SK-N-MC (cell line): ENCODE results near the gene NSD1.

Experiments used
- EZH2 ChIP-seq: fragments of 200-600 bp; sonication (generic); IDR thresholded peaks from one replicate; pipeline ENCODE4 v1.6.1; 2017; ENCODE audit warnings: antibody characterized with exemption
- FOXP2 ChIP-seq: optimal IDR thresholded peaks from 2 replicates; pipeline ENCODE3; 2011; ENCODE audit warnings: mild to moderate bottlenecking, moderate library complexity; ENCODE audit not compliant: insufficient read depth; ENCODE audit errors: extremely low read length, control extremely low read depth
- POLR2AphosphoS5 ChIP-seq: IDR thresholded peaks from 2 replicates; pipeline ENCODE4 v1.6.1; 2012; ENCODE audit warnings: mild to moderate bottlenecking, low read depth, low read length, borderline replicate concordance

GRCh38 chr5:177232358-177232757 lies 98.8 kb downstream of the NSD1 start:
- no peak for TF ChIP-seq POLR2AphosphoS5
- TF ChIP-seq EZH2, result no peak
- TF ChIP-seq FOXP2, result no peak
